Stimulated activated CD8-positive, alpha-beta memory T cell treated with anti-CD3 and anti-CD28 coated beads, Interleukin-7, amount 100 ng/mL, for 4 hours (primary cell): ENCODE data around the gene UBE3D.
"Not testable (repeated sequence)": the region's sequence is repeated elsewhere in the genome, so short reads cannot be mapped to it uniquely, and the experiment has no call there.

Experiments used
- DNase-seq, 2 donors: peaks; one replicate each; pipeline ENCODE4 v3.0.0-alpha.2; 2020; ENCODE audit warnings: low read depth in 2 of 2

Gene UBE3D

GRCh38 chr6:83055366-83055964 lies 10.2 kb downstream of the UBE3D start:
- DNase-seq, result no peak

- no peak for DNase-seq
These were observed 12.0 kb downstream of the UBE3D start for GRCh38 chr6:83053678-83054077.

GRCh38 chr6:83051377-83052172 lies 14.1 kb downstream of the UBE3D start:
- DNase-seq, result no peak

GRCh38 chr6:83047065-83047754 lies 18.4 kb downstream of the UBE3D start:
- DNase-seq, result no peak

GRCh38 chr6:83044091-83044768 lies 21.4 kb downstream of the UBE3D start:
- no peak for DNase-seq

GRCh38 chr6:83042467-83043053 lies 23.1 kb downstream of the UBE3D start:
- no peak for DNase-seq

- DNase-seq, result no peak
These were observed 27.4 kb downstream of the UBE3D start for GRCh38 chr6:83038246-83038645.

GRCh38 chr6:83031689-83032088 lies 34.0 kb downstream of the UBE3D start:
- no peak for DNase-seq

GRCh38 chr6:83019741-83020140 lies 45.9 kb downstream of the UBE3D start:
- no peak for DNase-seq

- DNase-seq, result not testable (repeated sequence)
These were observed 54.5 kb downstream of the UBE3D start for GRCh38 chr6:83011131-83011530.

GRCh38 chr6:83008626-83009025 lies 57.0 kb downstream of the UBE3D start:
- DNase-seq, result no peak

GRCh38 chr6:83006270-83006905 lies 59.3 kb downstream of the UBE3D start:
- DNase-seq, result no peak

- DNase-seq, result no peak
These were observed 69.5 kb downstream of the UBE3D start for GRCh38 chr6:82996156-82996555.

GRCh38 chr6:82995066-82995465 lies 70.6 kb downstream of the UBE3D start:
- no peak for DNase-seq

- no peak for DNase-seq
These were observed 75.8 kb downstream of the UBE3D start for GRCh38 chr6:82989736-82990290.

- DNase-seq, result no peak
These were observed 76.7 kb downstream of the UBE3D start for GRCh38 chr6:82988930-82989351.

GRCh38 chr6:82987951-82988350 lies 77.7 kb downstream of the UBE3D start:
- no peak for DNase-seq

GRCh38 chr6:82987416-82987815 lies 78.2 kb downstream of the UBE3D start:
- no peak for DNase-seq

GRCh38 chr6:82984720-82985119 lies 80.9 kb downstream of the UBE3D start:
- no peak for DNase-seq

- DNase-seq, result no peak
These were observed 85.6 kb downstream of the UBE3D start for GRCh38 chr6:82980086-82980485.

GRCh38 chr6:82979657-82980056 lies 86.0 kb downstream of the UBE3D start:
- no peak for DNase-seq
